ENCODE results near the gene CCDC171. TPM values are rescaled to one million over a fixed set of nuclear protein-coding genes. Genes with fewer than 3 reads are reported as not detected.

The CCDC171 gene
- total and polyA plus RNA-seq, 10 of the 15 experiments (the other 5 are each of a cell fraction or from before 2014, with no cell fraction given) = 1.00 to 7.2 (median 2.8) TPM

- DNase-seq (ENCODE audit: low read depth, low spot score) = no peak
- H3K27ac ChIP-seq (ENCODE audit: control insufficient read depth, insufficient read depth) = no peak overlapping the region
- H3K9me3 ChIP-seq (replicated peaks; ENCODE audit: control insufficient read depth, insufficient read depth, low read length) = no peaks in the 10 kb centered on the region
- H3K36me3 ChIP-seq (ENCODE audit: control insufficient read depth in 2 of 2, insufficient read depth in 2 of 2, low read length in 1 of 2) = no peaks in the 10 kb centered on the region
- TF ChIP-seq, protein P1, sequence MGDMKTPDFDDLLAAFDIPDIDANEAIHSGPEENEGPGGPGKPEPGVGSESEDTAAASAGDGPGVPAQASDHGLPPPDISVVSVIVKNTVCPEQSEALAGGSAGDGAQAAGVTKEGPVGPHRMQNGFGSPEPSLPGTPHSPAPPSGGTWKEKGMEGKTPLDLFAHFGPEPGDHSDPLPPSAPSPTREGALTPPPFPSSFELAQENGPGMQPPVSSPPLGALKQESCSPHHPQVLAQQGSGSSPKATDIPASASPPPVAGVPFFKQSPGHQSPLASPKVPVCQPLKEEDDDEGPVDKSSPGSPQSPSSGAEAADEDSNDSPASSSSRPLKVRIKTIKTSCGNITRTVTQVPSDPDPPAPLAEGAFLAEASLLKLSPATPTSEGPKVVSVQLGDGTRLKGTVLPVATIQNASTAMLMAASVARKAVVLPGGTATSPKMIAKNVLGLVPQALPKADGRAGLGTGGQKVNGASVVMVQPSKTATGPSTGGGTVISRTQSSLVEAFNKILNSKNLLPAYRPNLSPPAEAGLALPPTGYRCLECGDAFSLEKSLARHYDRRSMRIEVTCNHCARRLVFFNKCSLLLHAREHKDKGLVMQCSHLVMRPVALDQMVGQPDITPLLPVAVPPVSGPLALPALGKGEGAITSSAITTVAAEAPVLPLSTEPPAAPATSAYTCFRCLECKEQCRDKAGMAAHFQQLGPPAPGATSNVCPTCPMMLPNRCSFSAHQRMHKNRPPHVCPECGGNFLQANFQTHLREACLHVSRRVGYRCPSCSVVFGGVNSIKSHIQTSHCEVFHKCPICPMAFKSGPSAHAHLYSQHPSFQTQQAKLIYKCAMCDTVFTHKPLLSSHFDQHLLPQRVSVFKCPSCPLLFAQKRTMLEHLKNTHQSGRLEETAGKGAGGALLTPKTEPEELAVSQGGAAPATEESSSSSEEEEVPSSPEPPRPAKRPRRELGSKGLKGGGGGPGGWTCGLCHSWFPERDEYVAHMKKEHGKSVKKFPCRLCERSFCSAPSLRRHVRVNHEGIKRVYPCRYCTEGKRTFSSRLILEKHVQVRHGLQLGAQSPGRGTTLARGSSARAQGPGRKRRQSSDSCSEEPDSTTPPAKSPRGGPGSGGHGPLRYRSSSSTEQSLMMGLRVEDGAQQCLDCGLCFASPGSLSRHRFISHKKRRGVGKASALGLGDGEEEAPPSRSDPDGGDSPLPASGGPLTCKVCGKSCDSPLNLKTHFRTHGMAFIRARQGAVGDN (IDR thresholded peaks at IDR 0.05) = no peak
- TF ChIP-seq CHD4 (IDR thresholded peaks at IDR 0.05) = no peak
- TF ChIP-seq EGR1 (IDR thresholded peaks at IDR 0.05; ENCODE audit: borderline replicate concordance in 1 of 2, low read depth in 2 of 2, low read length in 2 of 2) = no peak
- no peak for TF ChIP-seq POU2F2 (IDR thresholded peaks at IDR 0.05; ENCODE audit: borderline replicate concordance, low read depth, low read length)
- TF ChIP-seq, protein P2, sequence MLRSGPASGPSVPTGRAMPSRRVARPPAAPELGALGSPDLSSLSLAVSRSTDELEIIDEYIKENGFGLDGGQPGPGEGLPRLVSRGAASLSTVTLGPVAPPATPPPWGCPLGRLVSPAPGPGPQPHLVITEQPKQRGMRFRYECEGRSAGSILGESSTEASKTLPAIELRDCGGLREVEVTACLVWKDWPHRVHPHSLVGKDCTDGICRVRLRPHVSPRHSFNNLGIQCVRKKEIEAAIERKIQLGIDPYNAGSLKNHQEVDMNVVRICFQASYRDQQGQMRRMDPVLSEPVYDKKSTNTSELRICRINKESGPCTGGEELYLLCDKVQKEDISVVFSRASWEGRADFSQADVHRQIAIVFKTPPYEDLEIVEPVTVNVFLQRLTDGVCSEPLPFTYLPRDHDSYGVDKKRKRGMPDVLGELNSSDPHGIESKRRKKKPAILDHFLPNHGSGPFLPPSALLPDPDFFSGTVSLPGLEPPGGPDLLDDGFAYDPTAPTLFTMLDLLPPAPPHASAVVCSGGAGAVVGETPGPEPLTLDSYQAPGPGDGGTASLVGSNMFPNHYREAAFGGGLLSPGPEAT (IDR thresholded peaks at IDR 0.05; ENCODE audit: low read depth) = no peak
- TF ChIP-seq SRF (IDR thresholded peaks at IDR 0.05; ENCODE audit: low read depth in 2 of 2, low read length in 2 of 2) = no peak
- TF ChIP-seq RCOR1 (conservative IDR thresholded peaks at IDR 0.05; ENCODE audit: low read depth, low read length) = no peak
- H2AFZ ChIP-seq (ENCODE audit: control insufficient read depth, low read depth, low read length) = no peak overlapping the region
- WGBS (ENCODE audit: insufficient coverage, insufficient replicate concordance, low lambda C conversion rate, missing lambda C conversion rate) = 100% methylated on average over 1 of the region's 1 CpG
- no TSS peak for BruUV-seq (replicated peaks)
- POLR2A ChIA-PET = no interaction called here
- no peaks in the 10 kb centered on the region for H3K27me3 ChIP-seq (replicated peaks in 1 of 2; ENCODE audit: control insufficient read depth in 2 of 2, insufficient read depth in 2 of 2, low read length in 1 of 2)
- no peak overlapping the region for H3K4me3 ChIP-seq
- H3K4me1 ChIP-seq (ENCODE audit: control insufficient read depth, insufficient read depth, low read length) = no peaks in the 10 kb centered on the region
- no peaks in the 10 kb centered on the region for H4K20me1 ChIP-seq (ENCODE audit: control insufficient read depth, insufficient read depth)
- CTCF ChIA-PET = no interaction called here
- H3K79me2 ChIP-seq (ENCODE audit: control insufficient read depth, insufficient read depth, low read length) = no peaks in the 10 kb centered on the region
- in situ Hi-C loops (cut with MboI) (no loop called here), intact Hi-C loops (cut with micrococcal nuclease; ENCODE audit: unreplicated experiment) (no loop called here)
- RAD21 ChIA-PET (ENCODE audit: unreplicated experiment) = no interaction called here
- SMC1A ChIA-PET (ENCODE audit: uncharacterized antibody, unreplicated experiment) = no interaction called here
- no peak overlapping the region for H3K9ac ChIP-seq (ENCODE audit: control insufficient read depth, insufficient read depth, low read length)
- no peak for FAIRE-seq
- no peak for ATAC-seq
- no peak overlapping the region for H3K4me2 ChIP-seq (ENCODE audit: control insufficient read depth, insufficient read depth)
These were observed 19.4 kb downstream of the CCDC171 start for GRCh38 chr9:15572200-15572770.

Measured in GM12878 (cell line).